HuH-7 (cell line): ENCODE data around the gene SLC1A3.
"Not testable (repeated sequence)": the region's sequence is repeated elsewhere in the genome, so short reads cannot be mapped to it uniquely, and the experiment has no call there.

Source experiments
- DNase-seq: peaks from one replicate; pipeline ENCODE4 v3.0.0; 2011; ENCODE audit warnings: low spot score

Gene SLC1A3

GRCh38 chr5:36630201-36631145, 24.1 kb downstream of the SLC1A3 start:
- no peak for DNase-seq

- no peak for DNase-seq
Observed at GRCh38 chr5:36631154-36631553, 24.7 kb downstream of the SLC1A3 start.

GRCh38 chr5:36631620-36632362, 25.4 kb downstream of the SLC1A3 start:
- no peak for DNase-seq

GRCh38 chr5:36632363-36632664, 25.9 kb downstream of the SLC1A3 start:
- DNase-seq, result no peak

GRCh38 chr5:36635721-36636390, 29.4 kb downstream of the SLC1A3 start:
- no peak for DNase-seq

- DNase-seq, result no peak
Observed at GRCh38 chr5:36637101-36637500, 30.7 kb downstream of the SLC1A3 start.

- no peak for DNase-seq
Observed at GRCh38 chr5:36637516-36637915, 31.1 kb downstream of the SLC1A3 start.

GRCh38 chr5:36638056-36638455, 31.6 kb downstream of the SLC1A3 start:
- DNase-seq, result no peak

GRCh38 chr5:36640949-36641348, 34.5 kb downstream of the SLC1A3 start:
- DNase-seq, result no peak

GRCh38 chr5:36641431-36641830, 35.0 kb downstream of the SLC1A3 start:
- DNase-seq, result no peak

- no peak for DNase-seq
Observed at GRCh38 chr5:36642089-36642488, 35.7 kb downstream of the SLC1A3 start.

- DNase-seq, result no peak
Observed at GRCh38 chr5:36643162-36643561, 36.8 kb downstream of the SLC1A3 start.

- DNase-seq, result not testable (repeated sequence)
Observed at GRCh38 chr5:36643841-36644240, 37.4 kb downstream of the SLC1A3 start.

GRCh38 chr5:36644727-36645126, 38.3 kb downstream of the SLC1A3 start:
- no peak for DNase-seq

GRCh38 chr5:36646100-36646499, 39.7 kb downstream of the SLC1A3 start:
- no peak for DNase-seq

GRCh38 chr5:36646507-36647023, 40.2 kb downstream of the SLC1A3 start:
- no peak for DNase-seq

- no peak for DNase-seq
Observed at GRCh38 chr5:36647046-36647445, 40.6 kb downstream of the SLC1A3 start.

GRCh38 chr5:36648426-36648825, 42.0 kb downstream of the SLC1A3 start:
- DNase-seq, result peak; percentile 55

- DNase-seq, result no peak
Observed at GRCh38 chr5:36651761-36652685, 45.6 kb downstream of the SLC1A3 start.

GRCh38 chr5:36653044-36653705, 46.8 kb downstream of the SLC1A3 start:
- DNase-seq, result no peak

GRCh38 chr5:36654564-36654963, 48.2 kb downstream of the SLC1A3 start:
- no peak for DNase-seq
